Renal cortical epithelial cell (primary cell): ENCODE data around the gene SLC30A3. TPM values are rescaled to one million over a fixed set of nuclear protein-coding genes. Genes with fewer than 3 reads are reported as not detected.
"Not testable (repeated sequence)": the region's sequence is repeated elsewhere in the genome, so short reads cannot be mapped to it uniquely, and the experiment has no call there.

ENCODE experiments used
- DNase-seq: peaks from one replicate; pipeline ENCODE4 v3.0.0-alpha.2; 2011; ENCODE audit warnings: low read depth
- total RNA-seq: library from RNA; depleted of rRNA; stranded (reverse); fragments of >200 nt; gene quantifications from 2 replicates; pipeline ENCODE4 v1.2.3, GENCODE V29; 2014

Gene SLC30A3
- total RNA-seq, 1 donor from 2014 or later = 0.10 TPM

GRCh38 chr2:27285481-27285880 is 22.6 kb upstream of the SLC30A3 start:
- DNase-seq = no peak

- DNase-seq = no peak
Measured at GRCh38 chr2:27284996-27285395, 22.1 kb upstream of the SLC30A3 start.

- DNase-seq = no peak
Measured at GRCh38 chr2:27282892-27283291, 20.0 kb upstream of the SLC30A3 start.

- DNase-seq = no peak
Measured at GRCh38 chr2:27281855-27282559, 19.2 kb upstream of the SLC30A3 start, which contains the start of gene TRIM54. Gene TRIM54, plus strand, starts transcription at chr2:27282429. Its CDS starts 303 bp downstream, at chr2:27282732.

- DNase-seq = no peak
Measured at GRCh38 chr2:27281442-27281841, 18.6 kb upstream of the SLC30A3 start.

GRCh38 chr2:27280826-27281225 is 18.0 kb upstream of the SLC30A3 start:
- no peak for DNase-seq

- no peak for DNase-seq
Measured at GRCh38 chr2:27278010-27278409, 15.2 kb upstream of the SLC30A3 start.

- DNase-seq = no peak
Measured at GRCh38 chr2:27275211-27276150, 12.6 kb upstream of the SLC30A3 start, which contains the start of gene DNAJC5G. Gene DNAJC5G, plus strand, starts transcription at chr2:27275433. Its CDS starts 1,296 bp downstream, at chr2:27276729.

GRCh38 chr2:27272537-27273522 is 10.0 kb upstream of the SLC30A3 start:
- DNase-seq = not testable (repeated sequence)

- no peak for DNase-seq
Measured at GRCh38 chr2:27271631-27272340, 8.9 kb upstream of the SLC30A3 start.

GRCh38 chr2:27270670-27271069 is 7.8 kb upstream of the SLC30A3 start:
- no peak for DNase-seq

GRCh38 chr2:27270131-27270530 is 7.3 kb upstream of the SLC30A3 start:
- DNase-seq = no peak

GRCh38 chr2:27268296-27268695 is 5.4 kb upstream of the SLC30A3 start:
- DNase-seq = not testable (repeated sequence)

GRCh38 chr2:27265536-27265870 is 2.7 kb upstream of the SLC30A3 start:
- DNase-seq = no peak

- DNase-seq = no peak
Measured at GRCh38 chr2:27264753-27265535, 2.1 kb upstream of the SLC30A3 start.

GRCh38 chr2:27264253-27264752 is 1.5 kb upstream of the SLC30A3 start:
- DNase-seq = no peak

GRCh38 chr2:27263287-27264252 is 723 bp upstream of the SLC30A3 start:
- DNase-seq = no peak

- DNase-seq = no peak
Measured at GRCh38 chr2:27261926-27262298, 935 bp downstream of the SLC30A3 start.
